Stimulated activated naive B cell treated with anti-CD40 and anti-IgM and Interleukin-4, amounts not matched to agents 10 μg/mL and 1 μg/mL and 100 μg/mL, for 72 hours (primary cell): Measurements from ENCODE around the gene ACP6.
A peak's percentile ranks its signal among the peaks of the same experiment; 100 is the strongest.

Experiments used
- ATAC-seq, 2 donors: fragments of 150-1000 bp; cut with Tn5 transposase; replicated peaks; 2 replicates each; pipeline ENCODE4 v1.10.0; 2021; ENCODE audit warnings: moderate library complexity in 1 of 2
- DNase-seq: peaks from one replicate; pipeline ENCODE4 v3.0.0; 2021
- H3K27ac Mint-ChIP-seq: one replicate; pipeline ENCODE4 v1.8.0; 2022; ENCODE audit warnings: mild to moderate bottlenecking, mixed read lengths
- H3K27me3 Mint-ChIP-seq, 2 donors: one replicate each; pipeline ENCODE4 v1.8.0; 2022; ENCODE audit warnings: mixed read lengths in 2 of 2
- H3K36me3 Mint-ChIP-seq, 2 donors: one replicate each; pipeline ENCODE4 v1.8.0; 2022; ENCODE audit warnings: mixed read lengths in 2 of 2, mild to moderate bottlenecking in 1 of 2
- H3K4me1 Mint-ChIP-seq, 2 donors: one replicate each; pipeline ENCODE4 v1.8.0; 2022; ENCODE audit warnings: mixed read lengths in 2 of 2, mild to moderate bottlenecking in 1 of 2
- H3K4me3 Mint-ChIP-seq, 2 donors: one replicate each; pipeline ENCODE4 v1.8.0; 2022; ENCODE audit warnings: mild to moderate bottlenecking in 2 of 2, mixed read lengths in 2 of 2, moderate library complexity in 1 of 2
- H3K9me3 Mint-ChIP-seq, 2 donors: one replicate each; pipeline ENCODE4 v1.8.0; 2022; ENCODE audit warnings: mixed read lengths in 2 of 2, mild to moderate bottlenecking in 1 of 2

The ACP6 gene

DNA sequence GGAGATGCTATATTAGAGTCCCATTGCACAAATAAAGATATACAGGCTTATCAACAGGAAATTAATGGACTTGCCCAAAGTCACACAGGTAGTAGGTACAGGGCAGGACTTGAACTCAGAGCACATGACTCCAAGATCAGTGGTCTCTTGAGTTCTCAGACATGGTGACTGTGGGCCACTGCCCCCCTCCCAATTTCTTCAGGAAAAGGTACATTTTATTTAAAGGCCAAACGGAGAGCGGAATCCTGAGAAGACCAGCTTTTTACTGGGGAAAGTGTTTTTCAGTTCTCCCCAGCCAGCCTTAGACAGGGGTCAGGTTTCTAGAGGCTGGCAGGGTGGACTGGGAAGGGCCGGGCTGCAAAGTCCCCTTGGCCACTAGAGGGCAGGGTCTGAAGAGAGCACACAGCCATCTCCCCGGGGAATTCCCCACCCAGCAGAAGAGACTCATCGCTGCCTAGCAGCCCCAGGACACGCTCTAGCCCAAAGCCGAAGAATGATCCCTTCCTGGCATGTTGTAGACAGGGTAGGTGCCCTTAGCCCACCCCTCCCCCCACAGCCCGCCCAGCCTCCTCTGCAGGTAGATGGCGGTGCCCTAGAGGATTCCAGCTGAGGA lies 29.7 kb downstream of the ACP6 start:
- no peak overlapping the region for H3K27ac Mint-ChIP-seq
- no peaks in the 10 kb centered on the region for H3K9me3 Mint-ChIP-seq
- DNase-seq (peak; percentile 62), ATAC-seq (peak; percentile 96 to 99)
- no peak overlapping the region for H3K4me3 Mint-ChIP-seq
- no peaks in the 10 kb centered on the region for H3K27me3 Mint-ChIP-seq
- peaks cover 7 to 24% of the 10 kb centered on the region in 2 donors for H3K36me3 Mint-ChIP-seq
- no peaks in the 10 kb centered on the region for H3K4me1 Mint-ChIP-seq

DNA sequence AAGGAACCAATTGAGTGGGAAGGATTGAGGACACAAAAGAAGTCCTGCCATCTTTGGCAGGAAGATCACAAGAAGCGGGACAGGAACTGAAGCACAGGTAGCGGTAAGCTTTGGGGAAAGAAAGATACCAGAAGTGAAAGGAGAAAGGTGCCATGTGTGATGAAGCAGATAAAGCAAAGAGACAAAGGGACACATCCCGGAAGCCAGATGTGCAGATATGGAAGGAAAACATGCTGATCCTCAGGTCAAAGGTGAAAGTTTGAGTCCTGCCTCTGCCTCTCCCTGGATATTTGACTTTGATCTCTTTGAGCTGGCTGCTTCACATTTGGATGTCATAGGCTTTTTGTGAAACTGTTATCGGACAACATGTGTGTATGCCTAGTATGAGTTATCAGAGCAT lies 34.0 kb downstream of the ACP6 start:
- Mint-ChIP-seq H3K4me1 (no peaks in the 10 kb centered on the region), H3K27ac (no peak overlapping the region), H3K27me3 (no peaks in the 10 kb centered on the region), H3K4me3 (no peak overlapping the region), H3K9me3 (no peaks in the 10 kb centered on the region), H3K36me3 (peaks cover 4 to 20% of the 10 kb centered on the region in 2 donors)
- DNase-seq (no peak), ATAC-seq (no peak)

DNA sequence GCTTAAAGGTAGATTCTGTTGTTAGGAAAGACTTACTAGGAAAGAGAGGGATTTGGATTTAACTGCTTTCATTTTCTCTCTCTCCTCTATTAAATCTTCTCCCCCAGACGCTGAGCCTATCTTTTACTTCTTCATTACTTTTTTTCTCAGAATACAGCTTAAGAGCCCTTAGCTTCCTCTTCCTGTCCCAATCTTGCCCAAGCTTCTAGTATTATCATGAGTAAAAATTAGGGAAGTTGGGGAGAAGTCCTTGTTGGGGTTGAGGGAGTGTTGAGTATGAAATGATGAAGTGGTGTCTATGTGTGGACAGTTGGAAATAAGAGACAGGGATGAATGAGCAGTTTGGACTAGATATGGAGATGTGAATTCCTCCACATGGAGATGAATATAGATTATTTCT lies 35.0 kb downstream of the ACP6 start:
- no peaks in the 10 kb centered on the region for H3K4me1 Mint-ChIP-seq
- no peak overlapping the region for H3K27ac Mint-ChIP-seq
- H3K4me3 Mint-ChIP-seq, result no peak overlapping the region

GRCh38 chr1:147634645-147635044 lies 35.7 kb downstream of the ACP6 start:
- H3K27me3 Mint-ChIP-seq, result no peaks in the 10 kb centered on the region
- H3K27ac Mint-ChIP-seq, result no peak overlapping the region
- H3K4me3 Mint-ChIP-seq, result no peak overlapping the region
- H3K36me3 Mint-ChIP-seq, result peaks cover 4 to 24% of the 10 kb centered on the region in 2 donors
- H3K4me1 Mint-ChIP-seq, result no peaks in the 10 kb centered on the region
- DNase-seq (no peak), ATAC-seq (no peak)
- H3K9me3 Mint-ChIP-seq, result no peaks in the 10 kb centered on the region

More for the DNA sequence above, 35.0 kb downstream of the ACP6 start:
- H3K36me3 Mint-ChIP-seq, result peaks cover 4 to 24% of the 10 kb centered on the region in 2 donors
- H3K9me3 Mint-ChIP-seq, result no peaks in the 10 kb centered on the region
- no peaks in the 10 kb centered on the region for H3K27me3 Mint-ChIP-seq
- ATAC-seq, result no peak
- no peak for DNase-seq

DNA sequence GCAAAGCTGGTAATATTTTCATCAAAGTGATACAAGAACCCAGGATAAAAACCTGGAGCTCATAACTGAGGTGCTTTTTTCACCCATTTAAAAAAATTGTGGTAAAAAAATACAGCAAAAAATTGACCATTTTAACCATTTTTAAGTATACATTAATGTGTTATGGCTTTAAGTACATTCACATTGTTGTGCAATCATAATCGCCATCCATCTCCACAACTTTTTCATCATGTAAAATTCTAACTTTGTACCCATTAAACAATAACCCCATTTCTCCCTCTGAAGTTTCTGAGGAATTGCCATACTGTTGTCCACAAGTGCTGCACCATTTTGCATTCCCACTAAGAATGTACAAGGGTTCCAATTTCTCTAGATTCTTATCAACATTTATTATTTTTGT lies 36.6 kb downstream of the ACP6 start:
- no peak for DNase-seq
- Mint-ChIP-seq H3K27me3 (no peaks in the 10 kb centered on the region), H3K4me3 (no peak overlapping the region), H3K36me3 (peaks cover 4 to 24% of the 10 kb centered on the region in 2 donors), H3K9me3 (no peaks in the 10 kb centered on the region), H3K27ac (no peak overlapping the region), H3K4me1 (no peaks in the 10 kb centered on the region)
- no peak for ATAC-seq

- Mint-ChIP-seq H3K4me3 (no peak overlapping the region), H3K27ac (no peak overlapping the region), H3K27me3 (no peaks in the 10 kb centered on the region), H3K9me3 (no peaks in the 10 kb centered on the region), H3K4me1 (no peaks in the 10 kb centered on the region), H3K36me3 (peaks cover 4 to 23% of the 10 kb centered on the region in 2 donors)
- ATAC-seq, result no peak
- no peak for DNase-seq
These were observed 38.5 kb downstream of the ACP6 start for GRCh38 chr1:147631839-147632238.

DNA sequence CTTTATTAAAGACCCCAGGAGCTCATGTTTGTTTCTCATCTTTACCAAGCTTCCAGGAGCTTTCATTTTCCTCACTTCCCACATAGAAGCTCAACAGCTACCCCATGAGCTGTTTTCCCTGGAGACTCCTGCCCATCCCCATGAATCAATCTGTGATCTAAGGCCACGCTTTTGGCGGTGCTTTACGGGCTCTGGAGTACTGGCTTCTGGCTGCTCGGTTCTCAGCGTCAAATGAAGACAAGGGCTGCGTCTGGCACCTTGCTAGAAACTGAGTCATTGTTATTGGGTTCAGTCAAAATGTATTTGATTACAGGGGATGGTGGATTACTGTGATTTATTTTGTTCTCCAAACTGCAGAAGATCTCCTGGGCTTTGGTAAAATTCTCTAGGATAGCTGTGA lies 39.9 kb downstream of the ACP6 start:
- H3K27me3 Mint-ChIP-seq, result no peaks in the 10 kb centered on the region
- ATAC-seq (no peak), DNase-seq (no peak)
- no peaks in the 10 kb centered on the region for H3K9me3 Mint-ChIP-seq
- peaks cover 3 to 17% of the 10 kb centered on the region in 2 donors for H3K36me3 Mint-ChIP-seq
- H3K4me1 Mint-ChIP-seq, result peaks cover 5% of the 10 kb centered on the region in 2 donors
- H3K27ac Mint-ChIP-seq, result no peak overlapping the region
- no peak overlapping the region for H3K4me3 Mint-ChIP-seq

DNA sequence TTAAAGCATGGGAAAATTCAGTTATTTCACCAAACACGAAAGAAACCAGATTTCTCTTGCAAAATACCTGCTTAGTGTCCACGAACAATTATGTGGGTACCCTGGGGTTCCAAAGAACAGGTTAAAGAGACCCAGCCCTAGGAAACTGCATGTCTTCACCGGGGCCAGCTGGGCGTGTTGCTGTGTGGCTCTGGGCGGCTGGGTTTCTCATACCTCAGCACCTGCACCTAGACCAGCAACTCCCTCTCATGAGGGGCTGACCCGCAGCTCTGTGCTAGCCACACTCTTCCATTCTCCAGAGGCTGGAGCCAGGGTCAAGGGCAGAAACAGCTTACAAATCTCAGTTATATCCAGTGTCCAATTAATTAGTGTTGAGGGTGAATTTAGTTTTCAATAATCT lies 40.3 kb downstream of the ACP6 start:
- Mint-ChIP-seq H3K27me3 (no peaks in the 10 kb centered on the region), H3K4me1 (peaks cover 8 to 9% of the 10 kb centered on the region in 2 donors), H3K27ac (no peak overlapping the region), H3K4me3 (no peak overlapping the region), H3K36me3 (peaks cover 5 to 17% of the 10 kb centered on the region in 2 donors), H3K9me3 (no peaks in the 10 kb centered on the region)
- no peak for DNase-seq
- ATAC-seq, result no peak

- no peak overlapping the region for H3K27ac Mint-ChIP-seq
- no peak for ATAC-seq
- peaks cover 8 to 12% of the 10 kb centered on the region in 2 donors for H3K4me1 Mint-ChIP-seq
- no peaks in the 10 kb centered on the region for H3K9me3 Mint-ChIP-seq
- H3K27me3 Mint-ChIP-seq, result no peaks in the 10 kb centered on the region
- H3K4me3 Mint-ChIP-seq, result no peak overlapping the region
- peaks cover 5 to 17% of the 10 kb centered on the region in 2 donors for H3K36me3 Mint-ChIP-seq
- no peak for DNase-seq
These were observed 41.9 kb downstream of the ACP6 start for GRCh38 chr1:147628441-147628840.

DNA sequence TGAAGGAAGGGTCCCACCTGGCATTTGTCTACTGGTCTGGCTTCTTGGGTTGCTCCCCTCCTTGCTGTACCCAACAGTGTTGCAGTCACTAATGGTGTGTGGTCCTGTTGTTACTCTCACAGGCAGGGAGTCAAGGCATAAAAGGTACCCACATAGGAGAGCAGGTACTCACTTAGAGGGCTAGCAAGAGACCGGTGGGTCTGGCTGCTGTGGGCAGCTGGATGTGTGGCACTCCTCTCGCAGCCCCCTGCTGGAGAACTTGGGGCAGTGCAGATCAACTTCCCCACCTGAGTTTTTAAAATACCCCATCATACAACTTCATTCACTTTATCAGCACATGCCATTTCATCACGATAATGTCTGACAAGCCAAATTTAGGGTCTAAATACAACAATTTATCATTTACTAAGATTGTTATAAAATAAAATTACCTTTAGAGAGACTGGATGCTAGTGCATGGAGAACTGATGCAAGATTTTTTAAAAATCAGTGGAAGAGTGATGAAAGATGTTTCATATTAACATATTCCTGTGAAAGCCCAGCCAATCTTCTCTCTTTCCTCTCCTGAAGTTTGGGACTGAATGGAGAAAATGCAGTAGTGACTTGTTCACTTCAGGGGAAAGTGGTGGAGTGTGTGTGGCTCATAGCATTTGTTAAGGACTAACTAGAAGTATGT lies 42.8 kb downstream of the ACP6 start:
- Mint-ChIP-seq H3K27ac (no peak overlapping the region), H3K27me3 (no peaks in the 10 kb centered on the region)

GRCh38 chr1:147626739-147627138 lies 43.6 kb downstream of the ACP6 start:
- no peak overlapping the region for H3K4me3 Mint-ChIP-seq
- no peak for DNase-seq
- H3K27ac Mint-ChIP-seq, result no peak overlapping the region
- no peak for ATAC-seq
- no peaks in the 10 kb centered on the region for H3K9me3 Mint-ChIP-seq
- peaks cover 8 to 12% of the 10 kb centered on the region in 2 donors for H3K4me1 Mint-ChIP-seq
- no peaks in the 10 kb centered on the region for H3K27me3 Mint-ChIP-seq
- peaks cover 3 to 14% of the 10 kb centered on the region in 2 donors for H3K36me3 Mint-ChIP-seq

More for the DNA sequence above, 42.8 kb downstream of the ACP6 start:
- H3K4me1 Mint-ChIP-seq, result peaks cover 8 to 12% of the 10 kb centered on the region in 2 donors
- no peak overlapping the region for H3K4me3 Mint-ChIP-seq
- no peaks in the 10 kb centered on the region for H3K9me3 Mint-ChIP-seq
- DNase-seq (peak; percentile 13), ATAC-seq (peak; percentile 69 to 74)
- peaks cover 5 to 16% of the 10 kb centered on the region in 2 donors for H3K36me3 Mint-ChIP-seq

DNA sequence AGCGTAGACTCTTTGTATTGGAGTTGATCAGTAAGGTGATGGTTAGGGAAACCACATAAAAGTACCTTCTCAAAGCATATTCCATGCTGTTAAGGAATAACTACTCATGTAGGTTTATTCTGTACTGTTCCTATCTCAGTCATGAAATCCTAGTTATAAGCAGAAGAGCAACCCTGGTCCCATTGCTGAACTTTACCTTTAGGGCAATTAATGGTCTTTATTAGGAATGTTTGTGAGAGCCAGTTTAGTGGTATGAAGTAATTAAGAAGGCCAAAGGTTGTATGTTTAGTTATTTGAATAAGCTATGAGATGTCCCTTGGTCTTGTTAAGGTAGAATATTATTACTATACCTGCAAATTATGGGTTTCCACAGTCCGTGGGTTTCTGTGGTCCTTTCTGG lies 44.0 kb downstream of the ACP6 start:
- H3K9me3 Mint-ChIP-seq, result no peaks in the 10 kb centered on the region
- ATAC-seq (no peak), DNase-seq (no peak)
- peaks cover 3 to 14% of the 10 kb centered on the region in 2 donors for H3K36me3 Mint-ChIP-seq
- no peak overlapping the region for H3K4me3 Mint-ChIP-seq
- peaks cover 8 to 12% of the 10 kb centered on the region in 2 donors for H3K4me1 Mint-ChIP-seq
- no peak overlapping the region for H3K27ac Mint-ChIP-seq
- H3K27me3 Mint-ChIP-seq, result no peaks in the 10 kb centered on the region

- DNase-seq (no peak), ATAC-seq (no peak)
- Mint-ChIP-seq H3K4me1 (peaks cover 8 to 12% of the 10 kb centered on the region in 2 donors), H3K27ac (peak overlapping the region; percentile 33), H3K36me3 (peaks cover 8 to 16% of the 10 kb centered on the region in 2 donors), H3K9me3 (no peaks in the 10 kb centered on the region), H3K27me3 (no peaks in the 10 kb centered on the region), H3K4me3 (no peak overlapping the region)
These were observed 44.8 kb downstream of the ACP6 start for GRCh38 chr1:147625362-147625995.

DNA sequence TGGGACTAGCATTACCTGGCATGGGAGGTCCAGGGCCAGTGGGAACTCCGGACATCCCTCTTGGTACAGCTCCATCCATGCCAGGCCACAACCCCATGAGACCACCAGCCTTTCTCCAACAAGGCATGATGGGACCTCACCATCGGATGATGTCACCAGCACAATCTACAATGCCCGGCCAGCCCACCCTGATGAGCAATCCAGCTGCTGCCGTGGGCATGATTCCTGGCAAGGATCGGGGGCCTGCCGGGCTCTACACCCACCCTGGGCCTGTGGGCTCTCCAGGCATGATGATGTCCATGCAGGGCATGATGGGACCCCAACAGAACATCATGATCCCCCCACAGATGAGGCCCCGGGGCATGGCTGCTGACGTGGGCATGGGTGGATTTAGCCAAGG lies 45.8 kb downstream of the ACP6 start:
- no peaks in the 10 kb centered on the region for H3K9me3 Mint-ChIP-seq
- no peaks in the 10 kb centered on the region for H3K27me3 Mint-ChIP-seq
- H3K4me3 Mint-ChIP-seq, result no peak overlapping the region
- no peak for ATAC-seq
- DNase-seq, result no peak
- H3K4me1 Mint-ChIP-seq, result peaks cover 8 to 12% of the 10 kb centered on the region in 2 donors
- H3K27ac Mint-ChIP-seq, result no peak overlapping the region
- H3K36me3 Mint-ChIP-seq, result peaks cover 12 to 23% of the 10 kb centered on the region in 2 donors

DNA sequence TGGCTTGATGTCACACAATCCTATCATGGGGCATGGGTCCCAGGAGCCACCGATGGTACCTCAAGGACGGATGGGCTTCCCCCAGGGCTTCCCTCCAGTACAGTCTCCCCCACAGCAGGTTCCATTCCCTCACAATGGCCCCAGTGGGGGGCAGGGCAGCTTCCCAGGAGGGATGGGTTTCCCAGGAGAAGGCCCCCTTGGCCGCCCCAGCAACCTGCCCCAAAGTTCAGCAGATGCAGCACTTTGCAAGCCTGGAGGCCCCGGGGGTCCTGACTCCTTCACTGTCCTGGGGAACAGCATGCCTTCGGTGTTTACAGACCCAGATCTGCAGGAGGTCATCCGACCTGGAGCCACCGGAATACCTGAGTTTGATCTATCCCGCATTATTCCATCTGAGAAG lies 46.3 kb downstream of the ACP6 start:
- Mint-ChIP-seq H3K27me3 (no peaks in the 10 kb centered on the region), H3K4me1 (peaks cover 8 to 12% of the 10 kb centered on the region in 2 donors), H3K36me3 (peaks cover 12 to 23% of the 10 kb centered on the region in 2 donors), H3K9me3 (no peaks in the 10 kb centered on the region), H3K4me3 (no peak overlapping the region), H3K27ac (no peak overlapping the region)
- DNase-seq (no peak), ATAC-seq (no peak)
